PC-9 (cell line): Measurements from ENCODE around the gene PTK6. TPM values are rescaled to one million over a fixed set of nuclear protein-coding genes. Genes with fewer than 3 reads are reported as not detected.

ENCODE experiments used
- BruUV-seq: library from RNA; stranded (reverse); fragments of 400-500 nt; replicated peaks from 2 replicates; lab custom pipeline; 2021; lab: Mats Ljungman, UMichigan
- CTCF ChIA-PET: fragments of 300-600 bp; sonication (Branson Sonifier 250); formaldehyde crosslinking; loops from one replicate; lab custom pipeline; 2022; ENCODE audit warnings: antibody characterized with exemption; lab: Charles Lee
- POLR2A ChIA-PET: fragments of 300-600 bp; sonication (Branson Sonifier 250); formaldehyde crosslinking; loops from one replicate; lab custom pipeline; 2022; ENCODE audit warnings: antibody characterized with exemption; ENCODE audit not compliant: unreplicated experiment; lab: Charles Lee
- DNase-seq, 2 experiments: peaks; one replicate each; pipeline versions ENCODE4 v3.0.0 to v3.0.0-alpha.2; 2015 to 2022; ENCODE audit warnings: mixed read lengths in 1 of 2
- H2AFZ ChIP-seq: fragments of 200-600 bp; sonication (generic); 2 replicates; pipeline ENCODE4 v1.8.1; 2017; ENCODE audit warnings: antibody characterized with exemption
- H3F3A ChIP-seq: fragments of 200-600 bp; sonication (generic); 2 replicates; pipeline ENCODE4 v1.8.1; 2017; ENCODE audit warnings: antibody characterized with exemption, mild to moderate bottlenecking, low read depth; ENCODE audit not compliant: insufficient read depth
- H3K27ac ChIP-seq: fragments of 200-600 bp; sonication (generic); 2 replicates; pipeline ENCODE4 v1.6.1; 2016; ENCODE audit warnings: mixed run types
- H3K27me3 ChIP-seq: fragments of 200-600 bp; sonication (generic); 2 replicates; pipeline ENCODE4 v1.6.1; 2016; ENCODE audit warnings: low read depth, mixed run types; ENCODE audit not compliant: insufficient read depth
- H3K36me3 ChIP-seq: fragments of 200-600 bp; sonication (generic); 2 replicates; pipeline ENCODE4 v1.6.1; 2016; ENCODE audit warnings: low read depth, mixed run types
- H3K4me1 ChIP-seq: fragments of 200-600 bp; sonication (generic); replicated peaks from 2 replicates; pipeline ENCODE4 v1.6.1; 2016; ENCODE audit warnings: mixed run types; ENCODE audit not compliant: insufficient read depth
- H3K4me2 ChIP-seq: fragments of 200-600 bp; sonication (generic); 2 replicates; pipeline ENCODE4 v1.6.1; 2017; ENCODE audit warnings: mixed run types
- H3K4me3 ChIP-seq: fragments of 200-600 bp; sonication (generic); 2 replicates; pipeline ENCODE4 v1.6.1; 2016; ENCODE audit warnings: mixed run types
- H3K79me2 ChIP-seq: fragments of 200-600 bp; sonication (generic); 2 replicates; pipeline ENCODE4 v1.6.1; 2017; ENCODE audit warnings: low read depth, mixed run types
- H3K9me2 ChIP-seq: fragments of 200-600 bp; sonication (generic); 2 replicates; pipeline ENCODE4 v1.8.1; 2017; ENCODE audit warnings: mild to moderate bottlenecking; ENCODE audit not compliant: insufficient read depth
- H3K9me3 ChIP-seq: fragments of 200-600 bp; sonication (generic); 2 replicates; pipeline ENCODE4 v1.8.1; 2016; ENCODE audit warnings: low read depth; ENCODE audit not compliant: insufficient read depth
- H4K20me1 ChIP-seq: fragments of 200-600 bp; sonication (generic); 2 replicates; pipeline ENCODE4 v1.8.1; 2017; ENCODE audit not compliant: insufficient read depth
- EZH2 ChIP-seq: fragments of 200-600 bp; sonication (generic); IDR thresholded peaks from 2 replicates; pipeline ENCODE4 v1.8.0; 2017; ENCODE audit warnings: antibody characterized with exemption, low read depth
- intact Hi-C: fragments of 100-400 bp; cut with micrococcal nuclease; formaldehyde crosslinking; loops from one replicate; pipeline ENCODE4 v1.10.0; 2022; ENCODE audit not compliant: unreplicated experiment
- total RNA-seq: library from RNA; stranded (reverse); gene quantifications from 2 replicates; pipeline ENCODE4 v1.2.3, GENCODE V29; 2021
- TF ChIP-seq, protein P1 (sequence below): fragments of 200-600 bp; sonication (generic); conservative IDR thresholded peaks from 2 replicates; pipeline ENCODE4 v1.6.1; 2017; ENCODE audit warnings: mixed run types, antibody characterized with exemption, mild to moderate bottlenecking, moderate library complexity

PTK6 gene
- total RNA-seq, 1 experiment from 2014 or later = 12.9 TPM

DNA sequence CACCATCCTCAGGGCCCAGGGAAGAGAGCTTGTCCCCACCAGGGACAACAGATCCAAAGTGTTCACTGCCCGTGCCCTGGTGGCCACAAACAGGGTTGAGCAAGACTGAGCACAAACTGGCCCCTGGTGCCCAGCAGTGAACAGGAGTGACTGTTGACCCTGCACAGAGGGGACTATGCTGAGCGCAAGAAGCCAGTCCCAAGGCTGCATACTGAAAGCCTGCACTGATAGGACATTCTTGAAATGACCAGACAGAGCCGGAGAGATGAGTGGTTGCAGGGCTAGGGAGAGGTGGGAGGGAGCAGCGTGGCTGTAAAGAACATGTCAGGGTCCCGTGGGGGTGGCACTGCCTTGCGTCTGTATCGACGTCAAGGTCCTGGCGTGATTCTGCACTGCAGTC, 13.9 kb upstream of the PTK6 start:
- CTCF ChIA-PET = no interaction called here
- peaks cover 17% of the 10 kb centered on the region for H3F3A ChIP-seq
- H2AFZ ChIP-seq = no peak overlapping the region
- no peak overlapping the region for H3K27ac ChIP-seq
- BruUV-seq = no TSS peak
- no peaks in the 10 kb centered on the region for H3K9me2 ChIP-seq
- H3K36me3 ChIP-seq = no peaks in the 10 kb centered on the region
- no peaks in the 10 kb centered on the region for H4K20me1 ChIP-seq
- no peaks in the 10 kb centered on the region for H3K9me3 ChIP-seq
- DNase-seq = no peak
- intact Hi-C loops = loop anchor here (5.0 kb wide), 1 partner anchor 91 kb away; no protein-coding TSS in a partner anchor
- no peak overlapping the region for H3K4me2 ChIP-seq
- H3K27me3 ChIP-seq = no peaks in the 10 kb centered on the region
- no peak overlapping the region for H3K4me3 ChIP-seq
- peaks cover 35% of the 10 kb centered on the region for H3K4me1 ChIP-seq
- POLR2A ChIA-PET = no interaction called here
- H3K79me2 ChIP-seq = no peaks in the 10 kb centered on the region
- TF ChIP-seq, protein P1, sequence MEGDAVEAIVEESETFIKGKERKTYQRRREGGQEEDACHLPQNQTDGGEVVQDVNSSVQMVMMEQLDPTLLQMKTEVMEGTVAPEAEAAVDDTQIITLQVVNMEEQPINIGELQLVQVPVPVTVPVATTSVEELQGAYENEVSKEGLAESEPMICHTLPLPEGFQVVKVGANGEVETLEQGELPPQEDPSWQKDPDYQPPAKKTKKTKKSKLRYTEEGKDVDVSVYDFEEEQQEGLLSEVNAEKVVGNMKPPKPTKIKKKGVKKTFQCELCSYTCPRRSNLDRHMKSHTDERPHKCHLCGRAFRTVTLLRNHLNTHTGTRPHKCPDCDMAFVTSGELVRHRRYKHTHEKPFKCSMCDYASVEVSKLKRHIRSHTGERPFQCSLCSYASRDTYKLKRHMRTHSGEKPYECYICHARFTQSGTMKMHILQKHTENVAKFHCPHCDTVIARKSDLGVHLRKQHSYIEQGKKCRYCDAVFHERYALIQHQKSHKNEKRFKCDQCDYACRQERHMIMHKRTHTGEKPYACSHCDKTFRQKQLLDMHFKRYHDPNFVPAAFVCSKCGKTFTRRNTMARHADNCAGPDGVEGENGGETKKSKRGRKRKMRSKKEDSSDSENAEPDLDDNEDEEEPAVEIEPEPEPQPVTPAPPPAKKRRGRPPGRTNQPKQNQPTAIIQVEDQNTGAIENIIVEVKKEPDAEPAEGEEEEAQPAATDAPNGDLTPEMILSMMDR = no peak
- no peak for TF ChIP-seq EZH2

DNA sequence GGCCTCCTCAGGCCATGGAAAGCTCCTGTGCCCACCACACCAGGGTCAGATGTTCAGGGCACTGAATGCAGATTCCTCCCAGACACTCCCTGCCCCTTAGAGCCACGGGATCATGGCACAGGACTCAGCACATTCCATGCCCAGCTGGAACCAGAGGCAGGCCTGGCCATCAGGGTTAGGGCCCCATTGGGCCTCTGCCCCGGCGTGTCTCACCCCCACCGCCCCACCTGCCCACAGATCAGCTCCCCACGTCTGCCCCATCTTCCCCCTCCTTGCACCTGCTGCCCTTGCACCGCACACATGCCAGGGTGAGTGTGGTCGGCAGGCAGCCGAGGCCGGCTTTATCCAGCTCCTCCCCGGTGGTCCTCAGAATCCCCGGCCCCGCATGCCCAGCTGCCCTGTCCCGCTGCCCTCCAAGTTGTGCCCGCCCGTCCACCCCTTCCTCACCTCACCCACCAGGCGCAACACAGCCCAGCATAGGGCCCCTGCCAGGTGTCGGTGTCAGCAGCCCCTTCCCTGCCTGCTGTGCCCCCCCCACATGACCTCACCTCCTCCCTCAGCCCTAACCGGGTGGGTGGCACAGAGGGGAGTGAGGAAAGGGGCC, 12.6 kb upstream of the PTK6 start:
- Histone ChIP-seq H3K27me3 (no peaks in the 10 kb centered on the region), H2AFZ (no peak overlapping the region)
- no TSS peak for BruUV-seq

DNA sequence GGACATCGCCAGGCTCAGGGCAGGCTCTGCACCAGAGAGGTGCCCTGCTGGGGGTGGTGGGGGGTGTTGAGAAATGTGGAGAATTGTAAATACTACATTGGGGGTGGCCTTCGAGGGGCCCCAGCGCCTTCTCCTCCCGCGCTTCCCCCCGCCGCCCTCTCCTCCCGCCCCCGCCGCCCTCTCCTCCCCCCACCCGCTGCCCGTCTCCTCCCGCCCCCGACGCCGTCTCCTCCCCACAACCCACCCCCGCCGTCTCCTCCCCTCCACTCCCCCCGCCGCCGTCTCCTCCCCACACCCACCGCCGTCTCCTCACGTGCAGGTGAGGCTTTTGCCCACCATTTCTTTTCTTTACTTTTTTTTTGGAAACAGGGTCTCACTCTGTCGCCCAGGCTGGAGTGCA, 11.8 kb upstream of the PTK6 start:
- H3K4me2 ChIP-seq = no peak overlapping the region
- H3K27me3 ChIP-seq = no peaks in the 10 kb centered on the region
- no peak overlapping the region for H3K4me3 ChIP-seq
- H3K9me3 ChIP-seq = no peaks in the 10 kb centered on the region
- no peak overlapping the region for H2AFZ ChIP-seq
- ChIA-PET POLR2A (no interaction called here), CTCF (no interaction called here)
- no peak for DNase-seq
- peaks cover 55% of the 10 kb centered on the region for H3K4me1 ChIP-seq
- H3K79me2 ChIP-seq = no peaks in the 10 kb centered on the region
- TF ChIP-seq, protein P1 = no peak
- TF ChIP-seq EZH2 = no peak
- H3K27ac ChIP-seq = no peak overlapping the region
- intact Hi-C loops = no loop called here
- H3F3A ChIP-seq = peaks cover 34% of the 10 kb centered on the region; the same call in 1 of the 2 replicates
- no TSS peak for BruUV-seq
- H4K20me1 ChIP-seq = no peaks in the 10 kb centered on the region
- no peaks in the 10 kb centered on the region for H3K36me3 ChIP-seq
- no peaks in the 10 kb centered on the region for H3K9me2 ChIP-seq

More for the DNA sequence above, 12.6 kb upstream of the PTK6 start:
- peaks cover 28% of the 10 kb centered on the region for H3F3A ChIP-seq
- ChIA-PET POLR2A (interaction anchor here (0.6 kb wide), 2 partner anchors 157 to 320 kb away, joined by 3 to 4 read pairs; no protein-coding TSS in a partner anchor), CTCF (no interaction called here)
- no peaks in the 10 kb centered on the region for H3K9me3 ChIP-seq
- no peaks in the 10 kb centered on the region for H3K79me2 ChIP-seq
- H3K4me1 ChIP-seq = peaks cover 48% of the 10 kb centered on the region
- no peaks in the 10 kb centered on the region for H3K9me2 ChIP-seq
- TF ChIP-seq, protein P1 = no peak
- no peak for TF ChIP-seq EZH2
- no peak overlapping the region for H3K4me3 ChIP-seq
- H3K36me3 ChIP-seq = no peaks in the 10 kb centered on the region
- no peaks in the 10 kb centered on the region for H4K20me1 ChIP-seq
- no peak overlapping the region for H3K27ac ChIP-seq
- H3K4me2 ChIP-seq = no peak overlapping the region
- DNase-seq = no peak
- intact Hi-C loops = loop anchor here (5.0 kb wide), 1 partner anchor 93 kb away; no protein-coding TSS in a partner anchor
